Raji (cell line): ENCODE measurements around the gene MYBPC2.

Experiments used
- POLR2A ChIP-seq: IDR thresholded peaks from 2 replicates; pipeline ENCODE4 v1.6.1; 2011; ENCODE audit warnings: low read depth, low read length, control low read depth; ENCODE audit not compliant: insufficient read depth

Gene MYBPC2

DNA sequence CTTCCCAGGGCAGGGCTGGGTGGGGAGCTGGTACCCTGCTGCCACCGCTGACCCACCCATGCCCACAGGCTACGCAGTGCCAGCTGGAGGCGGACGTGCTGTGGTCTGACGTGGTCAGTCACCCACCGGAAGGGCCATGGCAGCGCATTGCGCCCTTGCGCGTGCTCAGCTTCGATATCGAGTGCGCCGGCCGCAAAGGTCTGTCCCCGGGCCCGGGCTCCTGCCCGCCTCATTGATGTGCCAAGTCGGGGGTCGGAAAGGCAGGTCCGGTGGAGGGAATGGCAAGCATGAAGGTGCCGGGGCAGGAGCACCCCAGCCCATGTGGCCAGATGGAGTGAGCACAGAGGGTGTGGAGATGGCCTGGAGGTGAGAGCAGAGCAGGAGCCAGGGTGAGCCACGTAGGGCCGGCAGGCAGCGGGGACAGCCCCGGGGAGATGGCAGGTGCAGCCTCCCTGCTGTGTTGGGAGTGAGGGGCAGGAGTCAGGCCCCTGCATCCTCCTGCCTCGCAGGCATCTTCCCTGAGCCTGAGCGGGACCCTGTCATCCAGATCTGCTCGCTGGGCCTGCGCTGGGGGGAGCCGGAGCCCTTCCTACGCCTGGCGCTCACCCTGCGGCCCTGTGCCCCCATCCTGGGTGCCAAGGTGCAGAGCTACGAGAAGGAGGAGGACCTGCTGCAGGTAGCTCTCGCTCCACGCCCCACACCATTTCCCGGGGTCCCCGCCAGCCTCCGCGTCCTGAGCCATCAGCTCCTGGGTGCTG lies 30.0 kb upstream of the MYBPC2 start:
- TF ChIP-seq POLR2A = no peak

DNA sequence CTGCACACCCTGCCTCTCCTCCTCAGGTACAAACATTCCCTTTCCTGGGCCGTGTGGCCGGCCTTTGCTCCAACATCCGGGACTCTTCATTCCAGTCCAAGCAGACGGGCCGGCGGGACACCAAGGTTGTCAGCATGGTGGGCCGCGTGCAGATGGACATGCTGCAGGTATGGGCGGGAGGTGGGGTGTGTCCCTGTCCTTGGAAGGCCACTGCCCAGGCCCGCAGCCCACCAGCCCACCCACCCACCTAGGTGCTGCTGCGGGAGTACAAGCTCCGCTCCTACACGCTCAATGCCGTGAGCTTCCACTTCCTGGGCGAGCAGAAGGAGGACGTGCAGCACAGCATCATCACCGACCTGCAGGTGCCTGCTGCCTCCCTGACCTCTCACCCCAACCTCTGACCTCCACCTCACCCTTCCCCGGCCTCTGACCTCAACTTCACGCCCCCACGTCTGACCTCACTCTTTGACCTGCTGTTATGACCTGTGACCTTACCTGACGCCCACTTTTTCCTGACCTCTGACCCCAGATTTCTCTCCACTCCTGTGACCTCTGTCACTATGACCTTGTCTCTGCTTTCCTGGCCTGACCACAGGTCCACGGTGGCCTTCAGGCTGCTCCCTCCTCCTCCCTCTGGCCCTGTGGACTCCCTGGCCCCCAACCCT lies 26.4 kb upstream of the MYBPC2 start:
- TF ChIP-seq POLR2A = no peak

DNA sequence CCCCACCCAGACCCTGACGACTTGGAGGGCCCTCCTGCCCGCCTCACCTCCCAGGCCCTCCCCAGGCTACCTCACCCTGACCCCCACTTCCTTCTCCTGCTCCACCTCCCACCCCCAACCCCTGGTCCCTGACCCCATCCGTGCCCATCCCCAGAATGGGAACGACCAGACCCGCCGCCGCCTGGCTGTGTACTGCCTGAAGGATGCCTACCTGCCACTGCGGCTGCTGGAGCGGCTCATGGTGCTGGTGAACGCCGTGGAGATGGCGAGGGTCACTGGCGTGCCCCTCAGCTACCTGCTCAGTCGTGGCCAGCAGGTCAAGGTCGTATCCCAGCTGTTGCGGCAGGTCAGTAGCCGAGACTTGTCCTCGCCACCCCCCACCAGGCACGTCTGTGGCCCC lies 25.9 kb upstream of the MYBPC2 start:
- no peak for TF ChIP-seq POLR2A

DNA sequence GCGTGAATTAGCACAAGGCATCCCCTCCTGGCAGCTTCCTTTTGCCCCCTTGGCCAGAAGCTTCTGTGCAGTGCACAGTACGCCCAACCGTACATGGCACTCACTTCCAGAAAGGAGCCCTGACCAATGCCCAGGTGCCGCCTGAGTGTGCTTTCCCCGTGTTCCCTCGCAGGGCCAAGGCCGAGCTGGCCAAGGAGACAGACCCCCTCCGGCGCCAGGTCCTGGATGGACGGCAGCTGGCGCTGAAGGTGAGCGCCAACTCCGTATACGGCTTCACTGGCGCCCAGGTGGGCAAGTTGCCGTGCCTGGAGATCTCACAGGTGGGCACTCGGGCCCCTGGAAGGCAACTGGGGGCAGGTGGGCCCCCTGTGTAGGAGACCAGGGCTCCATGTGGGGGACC lies 23.3 kb upstream of the MYBPC2 start:
- no peak for TF ChIP-seq POLR2A

DNA sequence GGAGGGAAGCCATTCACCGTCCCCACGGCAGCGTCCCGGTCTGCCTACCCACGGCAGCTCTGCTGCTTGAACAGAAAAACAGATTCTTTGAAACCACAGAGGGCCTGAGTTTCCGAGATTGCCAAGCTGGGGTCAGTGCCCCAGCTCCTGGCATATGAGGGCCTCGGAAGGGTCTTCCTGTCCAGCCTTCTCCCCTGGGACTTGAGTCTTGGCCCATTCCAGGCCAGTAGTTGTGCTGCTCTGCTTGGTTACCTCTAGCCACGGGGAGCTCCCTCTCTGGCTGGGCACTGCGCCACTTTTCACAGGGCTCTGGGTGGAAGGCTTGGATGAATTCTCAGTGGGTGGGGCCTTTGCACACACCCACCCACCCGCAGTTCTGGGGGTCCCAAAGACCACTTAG lies 22.6 kb upstream of the MYBPC2 start:
- no peak for TF ChIP-seq POLR2A

DNA sequence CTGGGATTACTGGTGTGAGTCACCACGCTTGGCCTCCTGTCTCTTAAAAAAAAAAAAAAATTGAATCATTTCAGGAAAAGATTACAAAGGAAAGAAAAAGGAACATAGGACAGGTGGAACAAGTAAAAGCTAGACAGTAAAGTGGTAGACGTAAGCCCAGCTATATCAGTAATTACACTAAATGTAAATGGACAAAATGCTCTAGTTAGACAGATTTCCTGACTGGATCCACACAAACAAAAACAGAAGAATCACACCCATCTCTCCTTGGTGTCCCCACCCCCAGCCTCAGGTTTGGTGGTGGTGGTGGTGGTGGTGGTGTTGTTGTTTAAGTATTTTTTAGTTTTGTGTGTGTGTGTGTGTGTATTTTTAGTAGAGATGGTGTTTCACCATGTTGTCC lies 20.3 kb upstream of the MYBPC2 start:
- no peak for TF ChIP-seq POLR2A

DNA sequence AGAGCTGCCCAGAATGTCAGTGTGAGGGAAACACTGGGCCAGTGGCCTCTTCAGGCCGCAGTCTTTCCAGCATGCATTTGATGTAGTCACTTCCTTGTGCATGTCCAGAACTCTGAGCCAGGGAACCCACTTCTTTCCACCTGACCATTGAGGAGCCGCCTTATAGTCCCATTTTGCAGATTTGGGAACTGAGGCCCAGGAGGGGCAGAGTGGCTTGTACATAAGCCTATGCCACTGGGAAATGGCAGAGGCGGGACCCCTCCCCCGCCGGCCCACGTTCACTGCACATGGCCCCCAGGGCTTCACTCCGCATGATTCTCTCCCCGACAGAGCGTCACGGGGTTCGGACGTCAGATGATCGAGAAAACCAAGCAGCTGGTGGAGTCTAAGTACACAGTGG lies 19.6 kb upstream of the MYBPC2 start:
- no peak for TF ChIP-seq POLR2A

DNA sequence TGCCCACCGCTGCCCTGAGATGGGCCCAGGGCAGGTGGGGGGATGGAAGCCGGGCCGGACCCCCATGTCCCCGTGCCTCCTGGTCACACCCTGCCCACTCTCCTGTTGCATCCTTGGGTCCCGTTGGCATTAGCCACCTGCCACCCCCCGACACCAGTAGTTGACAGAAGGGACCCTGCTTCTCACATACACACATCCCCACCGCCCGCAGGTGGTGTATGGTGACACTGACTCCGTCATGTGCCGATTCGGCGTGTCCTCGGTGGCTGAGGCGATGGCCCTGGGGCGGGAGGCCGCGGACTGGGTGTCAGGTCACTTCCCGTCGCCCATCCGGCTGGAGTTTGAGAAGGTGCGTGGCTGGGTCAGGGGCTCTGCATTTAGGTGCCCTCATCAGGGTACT lies 19.2 kb upstream of the MYBPC2 start:
- TF ChIP-seq POLR2A = no peak

DNA sequence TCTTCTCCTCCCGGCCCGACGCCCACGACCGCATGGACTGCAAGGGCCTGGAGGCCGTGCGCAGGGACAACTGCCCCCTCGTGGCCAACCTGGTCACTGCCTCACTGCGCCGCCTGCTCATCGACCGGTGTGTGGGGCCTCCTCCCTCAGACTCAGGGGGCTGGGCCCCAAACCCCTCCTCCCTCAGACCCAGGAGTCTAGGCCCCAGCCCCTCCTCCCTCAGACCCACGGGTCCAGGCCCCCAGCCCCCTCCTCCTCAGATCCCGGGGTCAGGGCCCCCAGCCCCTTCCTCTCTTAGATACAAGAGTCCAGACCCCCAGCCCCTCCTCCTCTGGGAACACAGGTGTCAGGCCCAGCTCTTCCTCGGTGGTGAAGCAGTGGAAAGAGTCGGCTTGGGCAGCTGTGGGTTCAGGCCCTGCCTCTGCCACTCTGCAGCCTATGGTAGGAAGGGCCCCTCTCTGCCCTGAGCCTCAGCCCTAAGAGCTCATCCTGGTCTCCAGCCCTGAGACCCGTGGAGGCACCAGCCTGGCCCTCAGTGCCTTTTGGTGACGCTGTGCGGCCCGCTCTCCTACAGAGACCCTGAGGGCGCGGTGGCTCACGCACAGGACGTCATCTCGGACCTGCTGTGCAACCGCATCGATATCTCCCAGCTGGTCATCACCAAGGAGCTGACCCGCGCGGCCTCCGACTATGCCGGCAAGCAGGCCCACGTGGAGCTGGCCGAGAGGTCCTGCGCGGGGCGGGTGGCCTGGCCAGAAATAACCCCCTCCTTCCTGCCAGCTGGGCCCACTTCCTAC lies 17.6 kb upstream of the MYBPC2 start:
- peak; percentile 51 for TF ChIP-seq POLR2A

DNA sequence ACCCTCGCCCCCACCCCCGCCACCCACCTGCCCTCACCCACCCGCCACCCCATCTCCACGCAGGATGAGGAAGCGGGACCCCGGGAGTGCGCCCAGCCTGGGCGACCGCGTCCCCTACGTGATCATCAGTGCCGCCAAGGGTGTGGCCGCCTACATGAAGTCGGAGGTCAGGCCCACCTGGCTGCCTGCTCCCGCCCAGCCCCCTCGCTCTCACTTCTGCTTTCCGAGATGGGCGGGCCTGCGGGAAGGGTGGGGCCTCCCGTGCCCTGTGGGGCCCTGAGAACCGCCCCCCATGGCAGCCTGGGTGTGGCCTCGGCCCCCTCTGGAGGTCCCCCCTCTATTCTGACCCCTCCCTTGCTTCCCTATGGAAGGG lies 17.0 kb upstream of the MYBPC2 start:
- peak; percentile 61; the same call in 1 of the 2 replicates for TF ChIP-seq POLR2A

DNA sequence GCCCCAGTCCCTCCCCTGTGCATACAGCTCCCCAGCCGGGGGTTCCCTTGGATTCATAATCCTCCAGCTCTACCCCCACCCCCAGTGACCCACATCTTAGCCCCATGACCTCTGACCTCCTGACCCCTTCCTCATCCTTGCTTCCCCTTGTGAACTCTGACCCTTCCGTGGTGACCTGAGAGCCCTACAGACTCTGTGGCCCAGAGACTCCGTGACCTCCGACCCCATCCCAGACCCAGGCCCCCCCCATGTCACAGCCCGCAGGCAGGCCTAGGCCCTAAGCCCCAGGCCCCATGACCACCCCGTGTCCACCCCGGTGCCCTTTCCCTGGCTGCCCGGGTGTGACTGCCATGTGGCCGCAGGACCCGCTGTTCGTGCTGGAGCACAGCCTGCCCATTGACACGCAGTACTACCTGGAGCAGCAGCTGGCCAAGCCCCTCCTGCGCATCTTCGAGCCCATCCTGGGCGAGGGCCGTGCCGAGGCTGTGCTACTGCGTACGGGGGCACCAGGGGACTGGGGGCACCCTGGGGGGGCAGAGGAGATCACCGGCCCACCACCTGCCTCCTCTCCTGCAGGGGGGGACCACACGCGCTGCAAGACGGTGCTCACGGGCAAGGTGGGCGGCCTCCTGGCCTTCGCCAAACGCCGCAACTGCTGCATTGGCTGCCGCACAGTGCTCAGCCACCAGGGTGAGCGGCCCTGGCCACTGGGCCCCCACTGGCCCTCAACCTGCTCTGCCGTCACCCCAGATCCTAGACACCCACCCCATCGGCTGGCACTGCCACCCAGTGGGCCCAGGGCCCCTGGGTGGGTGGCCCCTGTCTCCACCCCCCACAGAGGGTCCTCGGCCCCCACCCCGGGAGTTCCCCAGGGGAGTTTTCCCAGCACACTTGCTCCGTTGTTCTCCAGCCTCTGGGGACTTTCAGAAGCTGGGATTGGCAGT lies 16.4 kb upstream of the MYBPC2 start:
- no peak for TF ChIP-seq POLR2A

DNA sequence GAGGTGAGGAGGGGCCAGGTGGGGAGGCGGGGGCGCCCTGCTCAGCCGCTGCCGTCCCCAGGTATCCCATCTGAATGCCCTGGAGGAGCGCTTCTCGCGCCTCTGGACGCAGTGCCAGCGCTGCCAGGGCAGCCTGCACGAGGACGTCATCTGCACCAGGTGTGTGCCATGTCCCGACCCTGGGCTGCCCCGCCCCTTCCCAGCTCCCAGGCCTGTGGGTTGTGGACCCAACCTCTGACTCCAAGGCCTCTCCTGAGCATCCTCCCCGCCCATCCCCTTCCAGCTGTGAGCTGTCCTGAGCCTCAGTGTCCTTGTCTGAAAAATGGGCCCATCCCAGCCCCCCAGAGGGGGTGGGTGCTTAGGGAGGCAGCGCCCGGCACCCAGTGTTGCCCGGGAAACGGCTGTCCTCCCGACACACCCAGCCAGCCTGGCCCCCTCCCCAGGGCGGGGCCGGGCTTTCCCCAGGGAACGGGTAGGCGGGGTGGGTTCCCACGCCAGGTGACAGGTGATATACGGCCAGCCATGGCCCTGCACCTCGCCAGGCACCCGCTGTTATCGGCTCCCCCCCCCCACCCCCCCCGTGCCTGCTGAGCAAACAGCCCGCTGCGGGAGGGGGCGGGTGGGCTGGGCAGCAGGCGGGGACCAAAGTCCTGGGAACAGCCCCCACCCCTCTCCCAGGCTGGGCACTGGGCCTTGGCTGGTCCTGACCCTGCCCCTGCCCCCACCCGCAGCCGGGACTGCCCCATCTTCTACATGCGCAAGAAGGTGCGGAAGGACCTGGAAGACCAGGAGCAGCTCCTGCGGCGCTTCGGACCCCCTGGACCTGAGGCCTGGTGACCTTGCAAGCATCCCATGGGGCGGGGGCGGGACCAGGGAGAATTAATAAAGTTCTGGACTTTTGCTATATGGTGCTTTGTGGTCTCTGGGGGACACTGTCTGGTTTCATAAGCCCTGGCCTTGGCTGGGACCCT lies 15.3 kb upstream of the MYBPC2 start:
- 0 out of 2 replicates have a peak, but pooled peaks have one; percentile 39 for TF ChIP-seq POLR2A

DNA sequence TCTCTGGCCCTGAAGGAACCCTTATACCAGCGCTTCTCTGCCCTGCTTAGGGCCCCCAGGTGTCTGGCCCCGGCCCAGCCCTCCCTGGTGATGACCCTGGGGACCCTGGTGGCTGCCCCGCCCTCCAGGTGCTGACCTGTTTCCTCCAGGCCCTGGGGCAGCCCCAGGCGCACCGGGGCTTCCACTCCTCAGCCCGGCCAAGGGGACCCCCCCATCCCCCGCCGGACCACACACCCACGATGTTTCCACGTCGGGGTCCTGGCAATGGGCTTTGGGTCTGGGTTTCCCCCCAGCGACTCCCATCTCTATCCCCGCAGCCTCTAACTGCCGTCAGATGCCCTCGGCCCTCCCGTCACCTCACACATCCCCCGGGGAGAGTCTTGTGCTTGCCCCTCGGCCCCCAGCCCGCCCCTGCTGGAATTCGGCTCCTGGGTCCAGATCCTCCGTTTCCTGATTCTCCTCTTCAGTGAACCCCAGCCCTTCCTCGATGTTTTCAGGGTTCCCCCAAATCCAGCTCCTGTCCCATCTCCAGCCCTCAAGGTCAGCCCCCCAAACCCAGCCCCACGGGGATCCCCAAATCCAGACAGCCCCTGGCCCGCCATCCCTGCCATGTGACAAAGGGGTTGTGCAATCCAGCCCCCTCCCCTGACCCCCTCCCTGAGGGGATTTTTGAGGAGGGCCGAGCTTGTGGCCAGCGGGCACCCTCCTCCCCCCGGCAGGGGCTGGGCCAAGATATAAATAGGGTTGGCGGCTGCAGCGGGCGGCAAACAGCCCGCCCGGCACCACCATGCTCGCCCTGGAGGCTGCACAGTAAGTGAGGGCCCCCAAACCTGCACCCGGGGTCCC lies 14.3 kb upstream of the MYBPC2 start, which contains the start of gene SPIB:
Gene SPIB, plus strand, starts transcription at position 763 of the 846 bp plus-strand sequence. Its CDS starts 25 bp downstream, at position 788.
- peak; percentile 97 for TF ChIP-seq POLR2A
